ENCODE results near the gene KIAA0513.

Gene KIAA0513

GRCh38 chr16:85139881-85140339, 112.3 kb downstream of the KIAA0513 start:
- no peak for DNase-seq

GRCh38 chr16:85140455-85141012, 112.9 kb downstream of the KIAA0513 start:
- no peak for DNase-seq

- no peak for DNase-seq
These were observed 114.0 kb downstream of the KIAA0513 start for GRCh38 chr16:85141491-85142128.

DNA sequence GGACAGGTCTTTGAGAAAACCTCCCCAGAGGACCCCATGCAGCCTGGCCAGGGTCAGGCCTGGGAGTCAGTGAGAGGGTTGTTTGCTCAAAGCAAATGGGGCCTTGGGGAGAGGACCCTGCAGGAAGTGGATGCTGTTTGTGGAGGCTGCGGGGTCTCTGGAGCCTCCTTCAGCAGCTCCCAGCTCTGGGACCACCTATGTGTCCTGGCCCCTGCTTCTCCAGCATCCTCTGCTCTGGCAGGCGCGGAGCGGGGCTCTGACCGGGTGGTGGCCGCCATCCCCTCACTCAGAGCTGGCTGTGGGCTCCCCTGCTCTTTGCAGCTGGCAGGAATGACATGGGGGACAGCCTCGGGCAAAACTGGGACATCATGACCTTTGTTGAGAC, 114.5 kb downstream of the KIAA0513 start:
- no peak for DNase-seq

GRCh38 chr16:85142771-85143211, 115.2 kb downstream of the KIAA0513 start:
- DNase-seq: no peak
